22Rv1 (cell line): ENCODE data around the gene UGP2.

Experiments used
- ZFX ChIP-seq: fragments of 450-650 bp; IDR thresholded peaks from 2 replicates; pipeline ENCODE4 v1.6.1; 2017; ENCODE audit warnings: antibody characterized with exemption, borderline replicate concordance
- TF ChIP-seq, protein P1 (sequence below): fragments of 450-650 bp; IDR thresholded peaks from 2 replicates; pipeline ENCODE4 v1.5.1; 2017; ENCODE audit warnings: mild to moderate bottlenecking

- TF ChIP-seq, protein P1, sequence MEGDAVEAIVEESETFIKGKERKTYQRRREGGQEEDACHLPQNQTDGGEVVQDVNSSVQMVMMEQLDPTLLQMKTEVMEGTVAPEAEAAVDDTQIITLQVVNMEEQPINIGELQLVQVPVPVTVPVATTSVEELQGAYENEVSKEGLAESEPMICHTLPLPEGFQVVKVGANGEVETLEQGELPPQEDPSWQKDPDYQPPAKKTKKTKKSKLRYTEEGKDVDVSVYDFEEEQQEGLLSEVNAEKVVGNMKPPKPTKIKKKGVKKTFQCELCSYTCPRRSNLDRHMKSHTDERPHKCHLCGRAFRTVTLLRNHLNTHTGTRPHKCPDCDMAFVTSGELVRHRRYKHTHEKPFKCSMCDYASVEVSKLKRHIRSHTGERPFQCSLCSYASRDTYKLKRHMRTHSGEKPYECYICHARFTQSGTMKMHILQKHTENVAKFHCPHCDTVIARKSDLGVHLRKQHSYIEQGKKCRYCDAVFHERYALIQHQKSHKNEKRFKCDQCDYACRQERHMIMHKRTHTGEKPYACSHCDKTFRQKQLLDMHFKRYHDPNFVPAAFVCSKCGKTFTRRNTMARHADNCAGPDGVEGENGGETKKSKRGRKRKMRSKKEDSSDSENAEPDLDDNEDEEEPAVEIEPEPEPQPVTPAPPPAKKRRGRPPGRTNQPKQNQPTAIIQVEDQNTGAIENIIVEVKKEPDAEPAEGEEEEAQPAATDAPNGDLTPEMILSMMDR, result peak; percentile 64
- TF ChIP-seq ZFX, result no peak
Measured at GRCh38 chr2:63861220-63861822, 19.6 kb downstream of the UGP2 start.
